Measurements from ENCODE around the gene GPC3. TPM values are rescaled to one million over a fixed set of nuclear protein-coding genes. Genes with fewer than 3 reads are reported as not detected.

Gene GPC3
- total RNA-seq, 1 experiment from 2014 or later = 32.4 TPM

- Mint-ChIP-seq H3K36me3 (no peaks in the 10 kb centered on the region), H3K4me1 (peaks cover 23% of the 10 kb centered on the region), H3K9me3 (no peaks in the 10 kb centered on the region), H3K27me3 (ENCODE audit: low read depth) (peaks cover 2% of the 10 kb centered on the region; the same call in 1 of the 2 replicates), H3K4me3 (no peak overlapping the region), H3K27ac (no peak overlapping the region)
- CTCF ChIA-PET = no interaction called here
- POLR2A ChIA-PET = no interaction called here
- DNase-seq (ENCODE audit: low spot score) (no peak), ATAC-seq (no peak)
- TF ChIP-seq ETV6 (CRISPR knock-in tag; IDR thresholded peaks at IDR 0.05) (no peak), NFATC4 (CRISPR knock-in tag; IDR thresholded peaks at IDR 0.05) (no peak), CDX4 (CRISPR knock-in tag; IDR thresholded peaks at IDR 0.05; ENCODE audit: borderline replicate concordance) (no peak), RORB (CRISPR knock-in tag; IDR thresholded peaks at IDR 0.05) (no peak), NR1H2 (CRISPR knock-in tag; IDR thresholded peaks at IDR 0.05) (no peak), SP1 (CRISPR knock-in tag; conservative IDR thresholded peaks at IDR 0.05) (no peak)
- TF ChIP-seq, protein P1, sequence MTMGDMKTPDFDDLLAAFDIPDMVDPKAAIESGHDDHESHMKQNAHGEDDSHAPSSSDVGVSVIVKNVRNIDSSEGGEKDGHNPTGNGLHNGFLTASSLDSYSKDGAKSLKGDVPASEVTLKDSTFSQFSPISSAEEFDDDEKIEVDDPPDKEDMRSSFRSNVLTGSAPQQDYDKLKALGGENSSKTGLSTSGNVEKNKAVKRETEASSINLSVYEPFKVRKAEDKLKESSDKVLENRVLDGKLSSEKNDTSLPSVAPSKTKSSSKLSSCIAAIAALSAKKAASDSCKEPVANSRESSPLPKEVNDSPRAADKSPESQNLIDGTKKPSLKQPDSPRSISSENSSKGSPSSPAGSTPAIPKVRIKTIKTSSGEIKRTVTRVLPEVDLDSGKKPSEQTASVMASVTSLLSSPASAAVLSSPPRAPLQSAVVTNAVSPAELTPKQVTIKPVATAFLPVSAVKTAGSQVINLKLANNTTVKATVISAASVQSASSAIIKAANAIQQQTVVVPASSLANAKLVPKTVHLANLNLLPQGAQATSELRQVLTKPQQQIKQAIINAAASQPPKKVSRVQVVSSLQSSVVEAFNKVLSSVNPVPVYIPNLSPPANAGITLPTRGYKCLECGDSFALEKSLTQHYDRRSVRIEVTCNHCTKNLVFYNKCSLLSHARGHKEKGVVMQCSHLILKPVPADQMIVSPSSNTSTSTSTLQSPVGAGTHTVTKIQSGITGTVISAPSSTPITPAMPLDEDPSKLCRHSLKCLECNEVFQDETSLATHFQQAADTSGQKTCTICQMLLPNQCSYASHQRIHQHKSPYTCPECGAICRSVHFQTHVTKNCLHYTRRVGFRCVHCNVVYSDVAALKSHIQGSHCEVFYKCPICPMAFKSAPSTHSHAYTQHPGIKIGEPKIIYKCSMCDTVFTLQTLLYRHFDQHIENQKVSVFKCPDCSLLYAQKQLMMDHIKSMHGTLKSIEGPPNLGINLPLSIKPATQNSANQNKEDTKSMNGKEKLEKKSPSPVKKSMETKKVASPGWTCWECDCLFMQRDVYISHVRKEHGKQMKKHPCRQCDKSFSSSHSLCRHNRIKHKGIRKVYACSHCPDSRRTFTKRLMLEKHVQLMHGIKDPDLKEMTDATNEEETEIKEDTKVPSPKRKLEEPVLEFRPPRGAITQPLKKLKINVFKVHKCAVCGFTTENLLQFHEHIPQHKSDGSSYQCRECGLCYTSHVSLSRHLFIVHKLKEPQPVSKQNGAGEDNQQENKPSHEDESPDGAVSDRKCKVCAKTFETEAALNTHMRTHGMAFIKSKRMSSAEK (CRISPR knock-in tag; IDR thresholded peaks at IDR 0.05; ENCODE audit: borderline replicate concordance) = no peak
- TF ChIP-seq, protein P2, sequence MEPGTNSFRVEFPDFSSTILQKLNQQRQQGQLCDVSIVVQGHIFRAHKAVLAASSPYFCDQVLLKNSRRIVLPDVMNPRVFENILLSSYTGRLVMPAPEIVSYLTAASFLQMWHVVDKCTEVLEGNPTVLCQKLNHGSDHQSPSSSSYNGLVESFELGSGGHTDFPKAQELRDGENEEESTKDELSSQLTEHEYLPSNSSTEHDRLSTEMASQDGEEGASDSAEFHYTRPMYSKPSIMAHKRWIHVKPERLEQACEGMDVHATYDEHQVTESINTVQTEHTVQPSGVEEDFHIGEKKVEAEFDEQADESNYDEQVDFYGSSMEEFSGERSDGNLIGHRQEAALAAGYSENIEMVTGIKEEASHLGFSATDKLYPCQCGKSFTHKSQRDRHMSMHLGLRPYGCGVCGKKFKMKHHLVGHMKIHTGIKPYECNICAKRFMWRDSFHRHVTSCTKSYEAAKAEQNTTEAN (CRISPR knock-in tag; IDR thresholded peaks at IDR 0.05) = no peak
- TF ChIP-seq, protein P3, sequence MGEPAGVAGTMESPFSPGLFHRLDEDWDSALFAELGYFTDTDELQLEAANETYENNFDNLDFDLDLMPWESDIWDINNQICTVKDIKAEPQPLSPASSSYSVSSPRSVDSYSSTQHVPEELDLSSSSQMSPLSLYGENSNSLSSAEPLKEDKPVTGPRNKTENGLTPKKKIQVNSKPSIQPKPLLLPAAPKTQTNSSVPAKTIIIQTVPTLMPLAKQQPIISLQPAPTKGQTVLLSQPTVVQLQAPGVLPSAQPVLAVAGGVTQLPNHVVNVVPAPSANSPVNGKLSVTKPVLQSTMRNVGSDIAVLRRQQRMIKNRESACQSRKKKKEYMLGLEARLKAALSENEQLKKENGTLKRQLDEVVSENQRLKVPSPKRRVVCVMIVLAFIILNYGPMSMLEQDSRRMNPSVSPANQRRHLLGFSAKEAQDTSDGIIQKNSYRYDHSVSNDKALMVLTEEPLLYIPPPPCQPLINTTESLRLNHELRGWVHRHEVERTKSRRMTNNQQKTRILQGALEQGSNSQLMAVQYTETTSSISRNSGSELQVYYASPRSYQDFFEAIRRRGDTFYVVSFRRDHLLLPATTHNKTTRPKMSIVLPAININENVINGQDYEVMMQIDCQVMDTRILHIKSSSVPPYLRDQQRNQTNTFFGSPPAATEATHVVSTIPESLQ (CRISPR knock-in tag; IDR thresholded peaks at IDR 0.05) = no peak
These were observed 106.7 kb downstream of the GPC3 start for GRCh38 chrX:133878710-133879109.

- Mint-ChIP-seq H3K27me3 (ENCODE audit: low read depth) (peaks cover 2% of the 10 kb centered on the region; the same call in 1 of the 2 replicates), H3K36me3 (no peaks in the 10 kb centered on the region), H3K9me3 (no peaks in the 10 kb centered on the region), H3K4me1 (peaks cover 11% of the 10 kb centered on the region), H3K27ac (no peak overlapping the region), H3K4me3 (no peak overlapping the region)
- ATAC-seq (no peak), DNase-seq (ENCODE audit: low spot score) (no peak)
- CTCF ChIA-PET = no interaction called here
- POLR2A ChIA-PET = no interaction called here
- TF ChIP-seq CBFB (CRISPR knock-in tag; IDR thresholded peaks at IDR 0.05; ENCODE audit: low read depth) (no peak), ELF4 (CRISPR knock-in tag; IDR thresholded peaks at IDR 0.05; ENCODE audit: low read depth) (no peak), CDX4 (CRISPR knock-in tag; IDR thresholded peaks at IDR 0.05; ENCODE audit: borderline replicate concordance) (no peak), TCF7 (CRISPR knock-in tag; IDR thresholded peaks at IDR 0.05; ENCODE audit: low read depth) (no peak), TEAD1 (CRISPR knock-in tag; IDR thresholded peaks at IDR 0.05) (no peak), IRF1 (CRISPR knock-in tag; IDR thresholded peaks at IDR 0.05) (no peak), ESRRA (CRISPR knock-in tag; IDR thresholded peaks at IDR 0.05; ENCODE audit: borderline replicate concordance) (no peak), NFE2L1 (CRISPR knock-in tag; IDR thresholded peaks at IDR 0.05) (no peak), ATF1 (CRISPR knock-in tag; IDR thresholded peaks at IDR 0.05) (no peak), NR3C1 (CRISPR knock-in tag; conservative IDR thresholded peaks at IDR 0.05; ENCODE audit: low read depth) (no peak), ZNF416 (CRISPR knock-in tag; IDR thresholded peaks at IDR 0.05) (no peak), ZNF219 (CRISPR knock-in tag; IDR thresholded peaks at IDR 0.05; ENCODE audit: borderline replicate concordance) (no peak)
- TF ChIP-seq, protein P4, sequence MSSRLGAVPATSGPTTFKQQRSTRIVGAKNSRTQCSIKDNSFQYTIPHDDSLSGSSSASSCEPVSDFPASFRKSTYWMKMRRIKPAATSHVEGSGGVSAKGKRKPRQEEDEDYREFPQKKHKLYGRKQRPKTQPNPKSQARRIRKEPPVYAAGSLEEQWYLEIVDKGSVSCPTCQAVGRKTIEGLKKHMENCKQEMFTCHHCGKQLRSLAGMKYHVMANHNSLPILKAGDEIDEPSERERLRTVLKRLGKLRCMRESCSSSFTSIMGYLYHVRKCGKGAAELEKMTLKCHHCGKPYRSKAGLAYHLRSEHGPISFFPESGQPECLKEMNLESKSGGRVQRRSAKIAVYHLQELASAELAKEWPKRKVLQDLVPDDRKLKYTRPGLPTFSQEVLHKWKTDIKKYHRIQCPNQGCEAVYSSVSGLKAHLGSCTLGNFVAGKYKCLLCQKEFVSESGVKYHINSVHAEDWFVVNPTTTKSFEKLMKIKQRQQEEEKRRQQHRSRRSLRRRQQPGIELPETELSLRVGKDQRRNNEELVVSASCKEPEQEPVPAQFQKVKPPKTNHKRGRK (CRISPR knock-in tag; IDR thresholded peaks at IDR 0.05; ENCODE audit: borderline replicate concordance) = no peak
- TF ChIP-seq, protein P5, sequence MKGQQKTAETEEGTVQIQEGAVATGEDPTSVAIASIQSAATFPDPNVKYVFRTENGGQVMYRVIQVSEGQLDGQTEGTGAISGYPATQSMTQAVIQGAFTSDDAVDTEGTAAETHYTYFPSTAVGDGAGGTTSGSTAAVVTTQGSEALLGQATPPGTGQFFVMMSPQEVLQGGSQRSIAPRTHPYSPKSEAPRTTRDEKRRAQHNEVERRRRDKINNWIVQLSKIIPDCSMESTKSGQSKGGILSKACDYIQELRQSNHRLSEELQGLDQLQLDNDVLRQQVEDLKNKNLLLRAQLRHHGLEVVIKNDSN (CRISPR knock-in tag; IDR thresholded peaks at IDR 0.05) = no peak
These were observed 108.7 kb downstream of the GPC3 start for GRCh38 chrX:133876646-133877045.
